ENCODE data around the gene C1QTNF4.
"Not testable (repeated sequence)": the region's sequence is repeated elsewhere in the genome, so short reads cannot be mapped to it uniquely, and the experiment has no call there.

Gene C1QTNF4

DNA sequence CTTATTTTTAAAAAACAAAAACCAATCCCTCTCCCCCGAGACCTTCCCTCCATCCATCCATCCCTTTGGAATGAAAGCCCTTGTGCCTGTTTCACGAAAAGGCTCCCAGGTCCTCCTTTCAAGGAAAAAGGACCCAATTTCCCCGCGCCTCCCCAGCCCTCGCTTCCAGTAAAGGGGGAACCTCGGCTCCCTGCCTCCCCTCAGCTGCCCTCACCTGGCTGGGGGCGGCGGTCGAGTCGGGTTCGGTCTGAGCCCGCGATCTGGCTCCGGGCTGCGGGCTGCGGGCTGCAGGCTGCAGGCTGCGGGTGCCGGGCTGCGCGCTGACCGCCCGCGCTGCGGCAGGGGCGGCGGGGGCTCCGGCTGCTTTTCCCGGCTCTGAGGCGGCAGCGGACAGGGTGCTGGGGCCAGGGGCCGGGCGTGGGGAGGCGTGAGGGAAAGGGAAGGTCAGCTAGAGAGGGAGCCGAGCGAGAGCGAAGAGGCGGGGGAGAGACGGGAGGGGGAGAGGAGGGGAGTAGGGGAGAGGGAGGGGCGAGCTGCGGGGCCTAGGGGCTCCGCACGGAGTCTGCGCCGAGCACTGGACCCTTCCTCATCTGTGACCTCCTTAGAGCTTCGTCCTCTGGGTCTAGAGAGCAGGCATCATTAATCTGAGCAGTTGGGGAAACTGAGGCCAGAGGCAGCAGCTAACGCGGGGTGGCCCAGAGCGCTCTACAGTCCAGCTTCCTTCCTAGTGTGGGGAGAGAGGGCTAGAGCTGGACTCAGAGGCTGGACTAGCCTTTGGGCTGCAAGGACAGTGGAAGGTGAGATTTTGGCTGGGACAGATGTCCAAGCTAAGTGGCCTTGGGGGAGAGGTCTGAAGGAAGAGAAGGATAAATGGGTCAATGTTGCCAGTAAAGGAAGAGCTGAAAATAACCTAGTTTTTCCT lies at the start of gene C1QTNF4:
Gene C1QTNF4 (minus strand): TSS at position 478 of the 922 bp plus-strand sequence. CDS start 3,601 bp downstream, outside the sequence.
- DNase-seq: no peak

DNA sequence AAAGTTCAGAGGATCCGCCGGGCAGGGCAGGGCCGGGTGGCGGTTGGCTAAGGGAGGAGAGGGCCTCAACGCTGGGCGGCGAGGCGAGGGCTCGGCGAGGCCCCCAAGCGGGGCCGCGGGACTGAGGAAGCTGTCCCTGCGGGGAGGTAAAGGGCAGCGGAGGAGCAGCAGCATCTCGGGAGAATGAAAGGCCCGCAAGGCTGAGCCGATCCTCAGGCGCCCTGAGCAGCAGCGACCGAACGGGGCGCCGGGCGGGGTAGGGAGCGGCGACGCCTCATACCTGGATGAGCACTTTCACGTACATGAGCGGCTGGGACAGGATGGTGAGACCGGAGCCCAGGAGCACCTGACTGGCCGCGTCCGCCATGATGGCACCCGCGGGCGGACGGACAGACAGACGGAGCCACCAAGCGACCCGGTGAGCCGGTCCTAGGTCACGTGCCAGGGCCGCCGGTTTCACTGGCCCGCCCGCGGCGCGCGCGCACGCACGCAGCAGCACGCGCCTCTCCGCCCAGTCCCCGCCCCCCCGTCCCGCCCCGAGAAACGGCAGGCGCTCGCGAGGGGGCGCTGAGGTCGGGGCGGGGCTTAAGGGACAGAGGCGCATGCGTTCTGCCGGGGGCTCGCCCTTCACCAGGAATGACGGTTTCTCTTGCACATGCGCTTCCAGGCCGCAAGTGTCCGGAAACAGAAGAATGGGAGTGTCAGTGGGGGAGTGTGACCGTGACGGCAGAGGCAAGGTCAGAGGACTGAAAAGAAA lies 48.1 kb upstream of the C1QTNF4 start, which contains the start of gene MTCH2:
Gene MTCH2 (minus strand): TSS at position 461 of the 757 bp plus-strand sequence. CDS start 94 bp downstream, at position 367.
- DNase-seq: peak; percentile 97

DNA sequence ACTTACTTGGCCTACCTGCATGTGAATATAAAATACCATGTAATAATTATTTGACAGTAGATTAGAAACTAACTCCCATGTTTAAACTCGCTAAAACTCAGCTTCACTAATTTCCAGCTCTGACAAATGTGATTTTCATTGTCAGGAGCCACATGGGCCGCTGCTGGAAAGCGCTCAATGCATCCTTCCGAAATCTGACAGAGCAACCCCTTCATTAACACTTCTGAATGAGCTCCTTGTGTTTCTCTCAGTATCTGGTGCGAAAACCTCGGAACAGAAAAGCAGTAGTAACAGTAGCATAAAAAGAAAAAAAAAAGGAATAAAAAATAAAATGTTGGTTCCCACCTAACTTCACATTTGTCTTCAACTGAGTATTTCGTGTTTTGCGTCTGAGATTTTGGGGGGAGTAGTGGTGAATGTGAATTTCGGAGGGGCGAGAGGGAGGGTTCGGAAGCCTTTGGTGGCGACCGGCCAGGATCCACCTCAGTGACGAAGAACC lies 47.4 kb upstream of the C1QTNF4 start:
- no peak for DNase-seq

DNA sequence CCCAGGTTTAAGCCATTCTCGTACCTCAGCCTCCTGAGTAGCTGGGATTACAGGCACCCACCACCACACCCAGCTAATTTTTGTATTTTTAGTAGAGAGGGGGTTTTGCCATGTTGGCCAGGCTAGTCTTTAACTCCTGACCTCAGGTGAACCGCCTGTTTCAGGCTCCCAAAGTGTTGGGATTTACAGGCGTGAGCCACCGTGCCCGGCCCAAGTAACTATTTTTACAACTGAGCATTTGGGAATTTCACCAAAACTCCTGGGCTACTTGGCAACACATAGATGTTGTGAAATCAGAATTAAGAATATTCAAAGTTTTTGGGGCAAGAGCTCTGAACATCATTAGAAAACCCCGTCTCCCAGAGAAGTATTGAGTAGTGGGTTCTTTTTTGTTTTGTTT lies 46.3 kb upstream of the C1QTNF4 start:
- DNase-seq: not testable (repeated sequence)

DNA sequence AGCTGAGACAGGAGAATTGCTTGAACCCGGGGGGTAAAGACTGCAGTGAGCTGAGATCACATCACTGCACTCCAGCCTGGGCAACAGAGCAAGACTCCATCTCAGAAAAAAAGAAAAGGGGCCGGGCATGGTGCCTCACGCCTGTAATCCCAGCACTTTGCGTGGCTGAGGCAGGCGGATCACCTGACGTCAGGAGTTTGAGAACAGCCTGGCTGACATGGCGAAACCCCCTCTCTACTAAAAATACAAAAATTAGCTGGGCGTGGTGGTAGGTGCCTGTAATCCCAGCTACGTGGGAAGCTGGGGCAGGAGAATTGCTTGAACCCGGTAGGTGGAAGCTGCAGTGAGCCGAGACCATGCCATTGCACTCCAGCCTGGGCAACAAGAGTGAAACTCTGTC lies 42.1 kb upstream of the C1QTNF4 start:
- DNase-seq: not testable (repeated sequence)

DNA sequence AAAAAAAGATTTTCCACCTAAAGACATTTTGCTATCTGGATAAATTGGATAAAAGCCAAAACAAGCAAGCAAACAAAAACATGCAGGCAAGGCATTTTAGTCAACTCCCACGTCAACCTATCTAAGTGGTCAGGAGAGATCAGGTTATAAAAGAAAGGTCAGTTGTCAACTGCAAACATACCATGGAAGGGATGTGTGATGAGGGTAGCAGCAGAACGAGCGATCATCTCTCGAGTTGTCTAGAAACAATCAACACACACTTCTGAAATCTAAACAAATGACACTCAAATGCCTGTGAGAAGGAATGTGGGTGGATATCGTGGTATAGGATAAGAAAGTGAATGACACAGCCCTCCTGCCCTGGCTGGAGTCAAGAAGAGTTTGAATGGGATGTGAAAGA lies 37.3 kb upstream of the C1QTNF4 start:
- no peak for DNase-seq

DNA sequence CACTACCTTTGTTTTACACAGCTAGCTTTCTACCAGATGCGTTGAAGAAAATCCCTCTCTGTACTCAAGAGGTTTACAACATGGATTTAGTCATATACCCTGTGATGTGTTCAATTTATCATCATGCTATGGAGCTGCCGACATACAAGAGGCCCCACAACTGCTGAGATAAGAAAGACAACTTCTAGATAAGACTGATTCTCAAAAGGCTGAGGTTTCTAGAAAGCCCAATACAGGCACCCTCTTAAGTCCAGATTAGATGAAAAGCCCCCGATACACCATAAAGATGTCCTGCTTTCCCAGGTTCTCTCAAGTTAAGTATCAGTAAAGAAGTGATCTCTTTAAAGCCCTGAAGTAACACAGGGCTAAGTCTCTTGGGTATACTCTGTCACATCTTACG lies 33.8 kb upstream of the C1QTNF4 start:
- DNase-seq: no peak

DNA sequence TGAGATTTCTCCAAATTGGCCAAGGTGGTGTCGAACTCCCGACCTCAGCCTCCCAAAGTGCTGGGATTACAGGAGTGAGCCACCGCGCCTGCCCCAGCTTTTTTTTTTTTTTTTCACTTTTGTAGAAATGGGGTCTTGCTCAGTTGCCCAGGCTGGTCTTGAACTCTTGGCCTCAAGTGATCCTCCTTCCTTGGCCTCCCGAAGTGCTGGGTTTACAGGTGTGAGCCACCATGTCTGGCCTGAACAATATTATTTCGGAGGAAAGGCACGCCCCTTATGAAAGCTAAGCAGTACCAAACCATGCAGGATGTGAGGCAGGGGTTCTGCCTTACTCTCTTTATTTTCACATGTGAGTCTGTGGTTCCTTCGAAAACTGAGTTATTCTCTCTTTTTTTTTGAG lies 32.0 kb upstream of the C1QTNF4 start:
- DNase-seq: no peak

DNA sequence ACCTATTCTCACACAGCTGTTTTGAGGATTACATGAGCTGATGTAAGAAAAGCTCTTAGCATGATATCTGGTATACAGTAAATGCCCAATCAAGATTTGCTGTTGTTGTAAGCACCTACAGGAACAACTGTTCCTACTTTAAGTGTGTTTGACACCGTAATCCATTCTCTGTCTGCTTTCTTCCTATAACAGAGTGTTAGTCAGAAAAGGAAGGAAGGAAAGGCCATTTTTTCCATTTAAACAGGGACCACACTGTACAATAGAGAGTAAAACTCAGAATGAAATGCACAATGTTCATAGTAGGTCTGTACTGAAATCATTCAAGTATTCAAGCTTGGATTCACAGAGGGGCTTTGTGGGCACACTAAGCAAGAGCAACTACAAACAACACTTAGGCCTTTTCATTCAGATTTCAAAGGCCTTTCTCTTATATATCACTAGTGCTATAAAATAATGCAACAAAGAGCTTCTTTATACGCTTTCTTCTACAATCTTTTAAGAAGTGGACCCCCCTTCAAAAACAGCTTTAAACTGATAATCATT lies 26.7 kb upstream of the C1QTNF4 start:
- no peak for DNase-seq

DNA sequence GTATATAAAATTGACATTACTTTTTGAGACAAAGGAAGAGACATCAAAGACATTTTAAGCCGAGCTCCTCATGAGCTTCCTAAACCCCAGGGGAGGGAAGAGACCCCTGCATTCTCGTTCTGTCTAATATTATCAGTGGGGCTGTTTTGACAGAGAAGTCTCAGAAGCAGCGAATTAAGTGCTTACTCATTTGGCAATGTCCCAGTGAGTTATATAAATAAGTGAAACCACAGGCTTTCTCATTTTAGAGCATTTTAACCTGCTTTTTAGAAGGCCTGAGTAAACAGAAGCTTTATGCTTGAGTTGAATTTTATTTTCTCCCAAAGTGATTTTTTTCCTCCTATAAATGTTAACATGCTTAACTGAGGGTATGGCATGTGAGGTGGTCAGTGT lies 23.2 kb upstream of the C1QTNF4 start:
- DNase-seq: no peak

DNA sequence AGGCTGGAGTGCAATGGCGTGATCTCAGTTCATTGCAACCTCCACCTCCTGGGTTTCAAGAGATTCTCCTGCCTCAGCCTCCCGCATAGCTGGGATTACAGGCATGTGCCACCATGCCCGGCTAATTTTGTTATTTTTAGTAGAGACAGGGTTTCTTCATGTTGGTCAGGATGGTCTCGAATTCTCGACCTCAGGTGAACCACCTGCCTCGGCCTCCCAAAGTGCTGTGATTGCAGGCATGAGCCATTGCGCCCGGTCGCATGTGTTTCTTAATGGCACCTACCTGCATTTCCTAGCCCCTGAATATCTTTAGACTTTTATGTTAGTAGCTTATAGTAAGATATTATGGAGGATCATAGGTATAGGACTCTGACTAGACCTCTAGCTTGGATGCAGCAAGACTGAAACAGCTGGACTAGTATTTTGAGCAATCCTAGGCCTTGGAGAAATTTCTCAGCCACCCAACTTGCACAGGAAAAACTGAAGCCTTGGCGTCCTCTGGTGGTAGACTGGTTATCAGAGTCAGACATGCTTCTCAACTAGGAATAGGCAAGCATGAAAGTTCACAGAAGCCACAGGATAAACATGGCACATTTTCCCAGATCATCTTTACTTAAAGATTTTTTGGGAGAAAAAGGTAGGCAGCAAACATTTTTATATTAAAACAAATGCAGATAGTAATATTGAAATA lies 22.7 kb upstream of the C1QTNF4 start:
- DNase-seq: peak; percentile 5

DNA sequence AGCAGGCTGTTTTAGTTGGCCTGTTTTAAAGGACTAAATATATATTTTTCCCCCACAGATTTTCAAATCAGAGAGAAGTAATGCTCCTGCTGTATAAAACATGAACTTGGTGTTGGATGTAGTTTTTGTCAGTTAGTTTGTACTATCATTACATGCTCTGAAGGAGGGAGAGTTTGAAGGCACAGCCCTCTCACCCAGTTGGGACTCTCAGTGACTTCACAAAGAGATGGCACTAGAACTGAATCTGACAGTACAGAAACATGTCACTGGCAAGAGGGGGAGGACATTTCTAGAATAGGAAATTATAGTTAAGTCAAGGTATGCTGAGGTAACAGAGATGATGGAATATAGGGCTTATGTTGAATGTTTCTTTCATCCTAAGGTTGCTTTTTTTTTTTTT lies 21.0 kb upstream of the C1QTNF4 start:
- no peak for DNase-seq

DNA sequence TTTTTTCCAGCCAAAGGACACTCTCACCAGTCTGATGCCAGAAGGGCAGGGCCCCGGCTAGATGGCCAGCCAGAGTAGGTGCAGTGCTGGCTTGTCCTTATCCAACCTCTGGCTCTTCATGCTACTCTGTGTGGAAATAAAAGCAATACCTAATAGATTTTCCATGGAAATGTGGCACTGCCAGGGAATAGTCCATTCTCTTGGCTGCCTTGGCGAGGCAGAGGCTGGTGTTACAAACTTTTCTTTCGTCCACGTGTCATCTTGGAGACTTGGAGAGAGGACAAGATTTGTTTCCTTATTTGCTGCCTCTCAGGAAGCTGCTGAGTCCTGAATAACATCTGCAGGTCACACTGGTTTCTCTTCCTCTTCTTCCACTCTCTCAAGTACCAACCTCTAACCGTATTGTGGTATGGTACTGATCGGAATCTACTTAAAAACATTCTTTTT lies 17.2 kb upstream of the C1QTNF4 start:
- no peak for DNase-seq

DNA sequence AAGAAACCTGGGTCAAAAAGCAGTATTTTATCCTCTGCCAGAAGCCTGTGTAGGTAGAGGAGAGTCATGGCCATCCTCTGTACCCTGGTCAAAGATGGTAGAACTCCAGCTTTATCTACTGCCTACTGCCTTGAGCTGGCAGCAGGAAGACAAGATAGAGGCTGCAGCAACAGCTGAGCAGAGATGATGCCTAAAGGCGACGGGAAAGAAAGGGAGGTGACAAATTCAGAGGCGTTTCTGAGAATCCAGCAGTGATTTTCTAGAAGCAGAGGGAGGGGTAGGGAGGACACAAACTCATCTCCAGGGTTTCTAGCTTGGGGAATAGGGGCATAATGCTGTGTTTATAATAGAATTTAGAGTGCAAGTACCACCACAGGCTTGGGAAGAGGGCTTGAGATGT lies 15.5 kb upstream of the C1QTNF4 start:
- DNase-seq: no peak

DNA sequence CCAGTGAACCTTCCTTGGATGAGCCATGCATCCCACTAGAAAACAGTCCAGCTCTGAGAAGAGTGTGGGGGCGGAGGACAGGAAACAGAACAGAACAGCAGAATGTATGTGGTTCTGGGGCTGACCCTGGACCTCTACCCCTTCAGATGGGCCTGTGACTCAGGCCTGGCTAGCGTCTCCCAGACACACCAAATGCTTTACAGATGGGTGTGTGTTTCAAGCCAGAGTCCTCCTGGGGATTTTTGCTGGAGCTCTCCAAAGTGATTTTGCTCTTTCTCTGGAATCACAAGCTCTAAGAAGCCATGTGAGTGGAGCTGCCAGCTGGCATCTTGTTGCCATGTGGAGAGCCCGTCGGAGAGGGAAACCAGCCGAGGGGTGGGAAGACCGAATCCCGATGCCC lies 13.2 kb upstream of the C1QTNF4 start:
- DNase-seq: no peak

DNA sequence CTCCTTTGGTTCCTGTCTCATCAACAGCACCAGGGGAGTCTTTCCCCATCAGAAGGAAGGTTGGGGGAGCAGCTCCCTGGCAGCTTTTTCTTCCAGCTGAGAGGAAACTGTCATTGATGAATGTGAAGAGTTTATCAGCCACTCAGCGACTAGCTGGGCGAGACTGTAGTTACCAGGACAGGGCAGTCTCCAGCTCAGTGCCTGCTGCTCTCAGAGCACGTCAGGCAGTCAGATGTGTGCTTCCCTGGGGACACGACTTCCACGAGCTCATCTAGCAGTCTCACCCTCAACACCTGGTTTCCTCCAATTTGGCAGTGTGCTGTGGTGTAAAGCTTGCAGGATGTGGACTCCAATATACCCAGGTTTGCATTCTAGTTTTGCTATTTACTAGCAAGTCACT lies 12.5 kb upstream of the C1QTNF4 start:
- DNase-seq: no peak

DNA sequence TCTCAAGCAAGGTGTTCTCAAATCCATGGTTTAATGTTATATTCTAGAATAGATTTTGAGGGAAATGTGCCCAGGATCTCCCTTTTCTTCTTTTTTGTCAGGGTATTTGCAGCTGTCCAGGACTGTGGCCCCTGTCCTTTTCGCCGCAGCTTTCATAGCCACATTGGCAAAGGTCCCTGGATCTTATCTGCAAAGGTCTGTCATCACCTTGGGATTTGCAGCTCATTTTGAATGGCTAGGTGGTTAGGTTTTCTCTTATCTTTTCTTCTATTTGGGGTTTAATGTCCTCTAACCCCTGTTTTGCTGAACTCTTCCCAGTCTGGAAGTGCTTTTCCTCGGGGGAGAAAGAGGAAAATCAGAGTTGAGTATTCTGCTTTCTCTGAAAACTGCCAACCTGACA lies 11.7 kb upstream of the C1QTNF4 start:
- no peak for DNase-seq

DNA sequence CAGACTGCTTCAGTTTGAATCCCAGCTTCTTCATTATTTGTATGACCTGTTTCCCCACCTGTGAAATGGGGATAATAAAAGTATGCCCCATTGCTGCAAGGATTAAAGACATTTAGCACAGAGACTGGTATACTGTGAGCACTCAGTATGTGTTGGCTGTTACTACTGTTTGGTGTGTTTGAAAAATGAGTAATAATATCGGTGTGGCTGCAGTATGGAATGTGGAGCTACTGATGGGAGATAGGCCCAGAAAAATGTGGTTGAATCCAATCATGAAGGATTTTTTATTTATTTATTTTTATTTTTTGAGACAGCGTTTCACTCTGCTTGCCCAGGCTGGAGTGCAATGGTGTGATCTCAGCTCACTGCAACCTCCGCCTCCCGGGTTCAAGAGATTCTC lies 9.1 kb upstream of the C1QTNF4 start:
- no peak for DNase-seq

DNA sequence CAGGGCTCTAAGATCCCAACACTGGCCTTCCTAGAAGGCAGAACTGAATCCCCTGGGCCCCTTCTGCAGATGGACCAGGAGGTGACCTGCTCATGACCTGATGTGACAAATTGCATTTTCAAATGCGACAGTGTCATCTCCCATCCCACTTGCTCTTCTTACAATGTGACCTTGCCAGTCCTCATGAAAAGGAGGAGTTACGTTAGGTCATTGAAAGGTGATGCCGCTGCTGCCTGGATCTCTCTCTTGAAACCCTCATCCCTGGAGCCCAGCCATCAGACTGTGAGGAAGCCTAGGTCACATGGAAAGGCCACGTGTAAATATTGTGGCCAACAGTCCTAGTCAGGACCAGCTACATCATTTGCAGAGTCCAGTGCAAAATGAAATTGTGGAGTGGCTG lies 5.7 kb upstream of the C1QTNF4 start:
- no peak for DNase-seq

DNA sequence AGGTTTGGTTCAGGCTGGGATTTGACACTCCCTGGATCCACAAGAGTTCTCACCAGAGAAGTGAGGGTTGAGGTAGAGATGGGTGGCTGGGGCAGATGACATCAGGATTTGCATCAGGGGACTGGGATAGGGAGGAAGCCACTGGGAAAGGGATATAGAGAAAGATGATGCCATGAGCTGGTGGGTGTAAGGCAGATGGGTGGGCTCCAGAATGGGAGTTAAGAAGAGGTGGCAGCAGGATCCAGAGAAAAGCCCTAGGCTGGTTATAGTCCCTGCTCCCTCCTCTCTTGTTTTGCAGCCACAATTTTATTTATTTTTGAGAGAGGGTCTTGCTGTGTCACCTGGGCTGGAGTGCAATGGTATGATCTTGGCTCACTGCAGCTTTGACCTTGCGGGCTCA lies 1.8 kb upstream of the C1QTNF4 start:
- no peak for DNase-seq

DNA sequence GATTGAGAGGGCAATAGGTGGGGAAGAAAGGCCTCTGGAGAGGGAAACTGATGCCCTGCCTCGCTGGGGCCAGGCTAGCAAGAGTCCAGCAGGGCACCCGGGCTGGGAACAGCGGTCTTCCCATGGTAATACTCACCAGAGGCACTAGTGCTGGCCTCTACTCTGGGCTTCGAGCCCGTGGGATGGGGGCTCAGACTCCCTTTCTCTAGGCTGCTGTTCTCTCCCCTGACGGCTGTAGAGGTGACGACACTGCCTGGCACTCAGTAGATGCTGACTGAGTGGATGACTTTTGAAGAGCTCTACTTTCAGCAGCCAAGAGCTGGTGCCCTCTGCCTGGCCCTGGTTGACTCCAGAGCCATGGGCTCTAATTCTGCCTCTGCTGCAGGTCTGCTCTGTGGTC lies 818 bp upstream of the C1QTNF4 start:
- no peak for DNase-seq

DNA sequence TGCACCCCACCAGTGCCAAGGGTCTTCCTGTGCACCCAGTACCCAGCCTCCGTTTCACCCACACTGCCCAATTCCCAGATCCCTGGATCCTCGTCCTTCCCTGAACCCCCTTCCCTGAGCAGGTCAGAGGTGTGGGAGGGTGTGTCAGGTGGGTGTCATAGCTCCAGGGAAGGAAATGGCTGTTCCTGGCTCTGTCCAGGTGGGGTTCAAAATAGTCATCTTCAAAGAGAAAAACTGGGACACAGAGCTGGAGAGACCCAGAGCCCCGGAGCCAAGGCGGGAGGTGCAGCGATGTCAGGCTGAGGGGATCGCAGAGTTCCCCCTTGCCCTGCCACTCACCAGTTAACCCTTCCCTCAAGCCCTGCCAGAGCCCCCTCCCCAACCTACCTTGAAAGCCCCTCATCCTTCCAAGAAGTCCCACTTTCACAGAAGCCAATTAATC lies 698 bp downstream of the C1QTNF4 start:
- no peak for DNase-seq

DNA sequence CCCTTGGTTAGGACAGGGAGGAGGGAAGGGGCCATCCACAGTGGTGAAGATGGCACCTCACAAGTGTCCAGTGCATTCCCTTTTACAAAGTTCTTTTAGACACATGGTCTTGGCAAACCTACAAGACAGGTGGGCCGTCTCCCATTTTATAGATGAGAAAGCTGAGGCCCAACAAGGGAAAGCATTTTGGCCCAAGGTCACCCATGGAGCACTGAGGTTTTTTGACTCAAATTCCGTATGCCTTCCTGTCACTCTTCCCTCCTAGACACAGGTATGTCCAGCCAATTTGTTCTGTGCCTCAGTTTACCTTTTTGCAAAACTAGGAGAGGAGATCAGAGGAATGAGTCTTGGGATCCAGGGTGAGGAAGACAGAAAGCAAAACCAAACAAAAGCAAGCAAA lies 1.2 kb downstream of the C1QTNF4 start:
- DNase-seq: no peak
